Middle frontal gyrus (tissue), 1 donor: Measurements from ENCODE around the gene WARS2.

Experiments
- DNase-seq: peaks from one replicate; pipeline ENCODE4 v3.0.0-alpha.2; 2015; ENCODE audit warnings: low spot score; ENCODE audit errors: extremely low spot score

The WARS2 gene

DNA sequence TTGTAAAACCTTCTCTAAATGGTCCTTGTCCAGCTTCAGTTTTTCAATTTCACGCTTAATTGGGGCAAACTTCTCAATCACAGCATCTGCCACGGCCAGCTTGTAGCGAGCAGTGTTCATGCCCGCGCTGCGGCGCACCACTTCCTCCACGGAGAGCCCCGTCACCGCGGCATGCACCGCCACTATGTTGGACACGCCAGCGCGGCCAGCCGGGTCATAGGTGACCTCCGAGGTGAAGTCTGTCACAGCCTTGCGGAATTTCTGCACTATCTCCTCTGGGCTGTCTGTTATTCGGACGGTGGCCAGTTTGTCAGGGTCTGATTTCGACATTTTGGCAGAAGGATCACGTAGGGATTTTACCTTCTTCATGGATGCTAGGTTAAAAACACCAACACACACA lies 107.5 kb downstream of the WARS2 start:
- DNase-seq, result no peak

DNA sequence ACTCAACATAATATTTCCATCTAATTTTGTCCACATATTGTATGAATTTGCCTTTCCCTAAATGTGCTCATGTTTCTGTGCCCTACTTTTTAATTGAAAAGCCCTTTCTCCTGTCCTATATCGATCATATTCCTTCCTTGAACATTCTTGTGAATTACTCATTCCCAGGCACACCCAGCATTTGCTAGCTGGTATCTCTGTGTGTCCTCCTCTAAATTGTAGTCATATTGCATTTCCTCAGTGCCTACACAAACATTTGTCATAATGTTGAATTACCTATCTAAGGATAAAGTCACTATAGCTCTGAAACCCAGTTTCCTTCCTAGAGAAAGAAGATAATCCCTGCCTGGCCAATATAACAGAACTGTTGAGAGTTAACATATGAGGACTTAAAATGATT lies 112.7 kb downstream of the WARS2 start:
- no peak for DNase-seq

DNA sequence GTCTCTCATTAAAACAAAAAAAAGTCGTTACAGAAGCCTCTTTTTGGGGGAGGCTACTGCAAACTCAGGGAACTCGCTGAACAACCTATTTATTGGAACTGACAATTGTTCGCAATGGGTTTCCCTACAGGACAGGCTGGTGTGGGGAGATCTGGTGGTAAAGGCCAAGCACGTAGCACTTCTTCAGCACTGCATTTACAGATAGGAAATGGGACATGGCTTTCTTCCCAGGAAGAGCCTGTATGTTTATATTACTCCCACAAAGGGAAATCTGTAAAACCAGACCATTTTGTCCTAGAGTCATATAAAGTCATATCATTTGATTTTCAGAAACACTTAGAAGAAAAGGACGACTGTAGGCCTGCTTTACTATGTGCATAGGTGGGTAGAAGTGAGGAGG lies 113.5 kb downstream of the WARS2 start:
- no peak for DNase-seq

DNA sequence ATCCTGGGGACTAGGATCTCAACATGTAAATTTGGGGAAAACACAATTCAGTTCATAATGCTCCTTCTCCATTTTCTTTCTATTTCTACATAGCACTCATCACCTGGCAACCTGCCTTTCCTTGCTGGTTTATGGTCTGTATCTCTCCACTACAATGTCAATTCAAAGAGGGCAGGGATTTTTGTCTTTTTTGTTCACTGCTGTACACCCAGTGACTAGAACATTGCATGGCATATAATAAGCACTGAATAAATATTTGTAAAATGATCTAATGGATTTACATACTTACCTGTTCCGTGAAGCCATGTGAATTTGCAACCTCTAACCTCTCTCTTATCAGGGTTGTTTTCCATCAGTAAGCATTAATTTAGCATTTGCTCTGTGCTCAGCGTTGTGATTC lies 124.9 kb downstream of the WARS2 start:
- no peak for DNase-seq

DNA sequence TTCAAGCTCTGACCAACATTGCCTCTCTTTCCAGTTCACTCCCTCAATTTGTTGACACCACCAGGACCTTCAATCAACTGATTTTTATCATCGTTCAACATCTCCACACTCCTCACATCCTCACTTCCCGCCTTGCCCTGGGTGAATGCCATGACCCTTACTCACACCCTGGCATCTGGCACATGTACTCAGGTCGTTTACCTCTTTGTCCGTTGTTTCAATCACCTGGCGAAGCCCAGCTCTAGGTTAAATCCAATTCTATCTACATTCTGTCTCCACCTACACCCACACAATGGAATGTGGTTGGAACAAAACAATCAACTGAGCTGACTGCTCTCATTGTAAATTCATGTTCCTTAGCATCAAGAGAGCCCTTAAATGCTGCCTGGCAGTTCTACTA lies 128.1 kb downstream of the WARS2 start:
- DNase-seq, result no peak

DNA sequence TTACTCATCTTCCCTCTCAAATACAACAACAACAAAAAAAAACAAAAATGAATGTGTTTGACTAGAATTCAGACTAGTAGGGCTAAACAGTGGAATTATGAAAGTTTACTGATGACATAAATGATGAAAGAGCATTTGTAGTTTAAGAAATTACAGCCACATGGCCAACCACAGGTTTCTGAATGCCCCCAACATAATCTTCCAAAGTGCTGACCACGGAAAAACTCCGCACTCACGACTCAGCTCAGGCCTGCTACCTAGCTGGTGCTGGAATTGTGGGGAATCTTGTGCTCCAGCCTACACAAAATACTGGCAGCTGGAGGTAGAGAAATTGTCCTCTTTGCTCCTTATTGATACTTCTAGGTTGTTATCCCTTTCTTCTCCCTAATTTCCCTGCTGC lies 128.7 kb downstream of the WARS2 start:
- DNase-seq, result no peak

DNA sequence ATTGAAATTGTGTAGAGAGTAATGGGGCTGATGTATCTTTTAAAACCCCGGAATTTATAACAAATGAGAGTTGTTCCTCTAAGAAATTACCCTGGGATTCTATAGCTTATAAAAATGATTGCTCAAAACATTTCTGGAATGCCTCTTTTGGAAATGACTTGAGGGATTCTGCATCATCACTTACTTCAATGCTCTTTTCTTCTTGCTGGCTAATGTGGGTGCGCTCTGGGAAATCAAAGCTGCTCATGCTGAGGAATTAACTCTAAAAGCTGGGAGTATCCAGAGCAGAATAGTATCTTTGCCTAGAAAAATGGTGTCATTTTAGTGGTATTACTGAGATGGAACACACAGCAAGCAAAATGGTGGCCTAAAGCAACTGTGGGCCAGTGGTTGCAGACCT lies 129.3 kb downstream of the WARS2 start:
- no peak for DNase-seq

DNA sequence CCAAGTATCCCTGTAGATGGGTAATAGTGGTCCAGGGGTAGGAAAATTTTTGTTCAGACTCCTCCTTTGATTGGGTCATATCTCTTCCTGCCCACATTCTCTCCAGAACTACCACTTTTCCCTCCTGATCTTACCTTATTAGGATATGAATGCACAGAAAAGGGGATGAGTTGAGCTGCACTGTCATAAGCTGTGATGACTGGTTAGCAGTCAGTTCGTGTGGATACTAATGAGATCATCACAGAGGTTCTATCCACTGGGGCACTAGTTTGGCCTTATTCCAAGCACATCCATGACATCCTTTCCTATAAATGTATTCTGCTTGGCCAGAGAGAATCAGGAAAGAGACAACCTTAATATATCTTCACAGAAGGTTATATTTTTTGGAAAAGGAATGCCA lies 130.3 kb downstream of the WARS2 start:
- DNase-seq, result no peak

DNA sequence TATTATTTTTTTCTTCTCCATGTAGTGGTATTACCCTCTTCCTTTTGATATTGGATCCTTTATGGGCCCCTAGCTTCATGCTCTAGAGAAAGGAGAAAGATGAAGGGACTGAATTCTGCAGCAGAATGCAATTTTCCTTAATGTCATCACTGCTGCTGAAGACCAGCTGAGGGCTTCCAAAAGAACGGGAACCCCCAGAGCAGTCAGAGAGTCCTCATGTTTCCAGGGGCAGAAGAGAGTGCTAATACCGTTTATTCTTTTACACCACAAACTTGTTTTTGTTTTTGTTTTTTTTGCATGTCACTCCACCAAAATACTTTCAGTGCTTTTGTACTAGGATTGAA lies 131.2 kb downstream of the WARS2 start:
- no peak for DNase-seq

DNA sequence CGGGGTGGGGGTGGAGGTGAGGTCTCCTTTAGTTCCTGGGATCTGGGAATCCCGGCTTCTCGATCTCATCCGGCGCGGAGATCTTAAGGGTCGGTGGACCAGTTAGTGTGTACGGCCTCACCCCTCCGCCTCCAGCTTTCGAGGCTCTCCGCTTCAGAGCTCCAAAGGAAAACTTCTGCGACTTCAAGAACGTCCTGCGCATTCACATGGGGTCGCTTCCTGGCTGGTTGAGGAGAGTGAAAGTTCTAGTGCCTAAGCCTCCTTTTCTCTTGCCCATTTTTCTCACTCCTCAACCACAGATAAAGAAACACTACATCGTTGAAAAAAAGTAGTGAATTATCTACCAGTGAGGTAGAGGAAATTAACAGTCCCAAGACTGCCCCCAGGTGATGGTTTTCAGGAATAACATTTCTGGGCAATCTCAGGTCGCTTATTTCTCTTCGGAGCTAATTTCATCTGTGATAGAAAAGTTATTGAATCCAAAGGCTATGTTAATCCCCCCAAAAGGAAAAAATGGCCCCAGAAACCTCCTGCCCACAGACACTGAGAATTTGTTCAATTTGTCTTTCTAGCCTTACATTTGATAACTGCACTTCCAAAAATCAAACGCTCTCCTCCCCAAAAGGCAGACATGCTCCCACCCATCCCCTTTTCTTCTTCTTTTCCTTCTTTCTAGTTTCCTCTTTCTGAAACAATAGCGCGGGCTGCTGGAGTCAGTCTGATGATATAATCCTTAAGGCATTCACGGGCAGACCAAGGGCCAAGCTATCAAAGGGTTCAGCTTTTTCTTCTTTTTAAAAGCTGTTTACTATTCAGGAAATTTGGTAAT lies 131.8 kb downstream of the WARS2 start:
- no peak for DNase-seq

DNA sequence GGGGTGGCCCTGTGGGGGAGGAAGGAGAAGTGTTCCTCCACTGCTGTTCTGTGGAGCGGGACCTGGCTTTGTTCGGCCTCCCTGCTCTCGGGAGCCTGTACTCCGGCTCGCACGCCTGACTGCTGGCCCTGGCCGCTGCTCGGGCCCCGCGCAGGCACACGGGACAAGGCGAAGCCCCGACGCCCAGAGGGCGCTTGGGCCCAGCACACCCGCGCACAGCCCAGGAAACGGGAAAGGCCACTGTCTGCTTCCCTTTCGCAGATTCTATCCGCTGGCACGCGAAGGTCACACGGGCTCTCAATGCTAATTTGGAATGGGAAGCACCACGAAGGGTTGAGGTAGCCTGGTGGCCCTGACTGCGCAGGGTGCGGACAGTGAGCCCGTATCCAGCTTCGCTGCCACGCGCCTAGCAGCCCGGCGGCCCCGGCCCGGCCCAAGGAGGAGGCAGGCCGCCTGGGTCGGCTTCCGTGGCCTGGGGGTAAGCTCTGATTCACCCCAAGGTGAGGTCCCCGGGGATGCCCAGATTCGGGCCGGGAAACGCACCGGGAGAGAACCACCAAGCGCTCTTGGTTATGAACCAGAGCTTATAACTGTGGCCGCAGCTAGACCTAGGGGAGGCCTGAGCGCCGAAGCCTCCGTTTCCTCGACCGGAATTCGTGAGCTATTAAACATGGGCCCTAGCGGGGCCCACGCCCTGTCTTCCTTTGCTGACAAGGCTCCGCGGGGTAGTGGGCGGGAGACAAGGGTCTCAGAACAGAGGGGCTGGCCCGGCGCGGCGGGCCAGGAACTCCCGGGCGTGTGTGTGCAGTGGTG lies 132.6 kb downstream of the WARS2 start:
- DNase-seq, result no peak

DNA sequence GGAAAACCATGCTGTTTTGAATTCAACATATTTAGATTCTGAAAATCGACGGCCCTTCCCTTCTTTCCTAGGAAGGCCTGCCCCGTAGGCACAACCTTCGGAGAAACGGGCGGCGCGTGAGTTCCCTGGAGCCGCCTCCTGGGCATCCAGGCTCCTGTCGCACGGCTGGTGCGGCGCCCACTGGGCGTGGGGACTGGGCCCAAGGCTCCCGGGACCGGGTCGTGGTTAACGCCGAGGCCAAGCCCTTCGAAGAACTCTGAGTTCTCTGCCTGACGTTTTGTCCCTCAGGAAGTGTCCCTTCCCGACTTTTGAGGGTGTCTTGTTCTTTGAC lies 133.1 kb downstream of the WARS2 start:
- DNase-seq, result no peak

DNA sequence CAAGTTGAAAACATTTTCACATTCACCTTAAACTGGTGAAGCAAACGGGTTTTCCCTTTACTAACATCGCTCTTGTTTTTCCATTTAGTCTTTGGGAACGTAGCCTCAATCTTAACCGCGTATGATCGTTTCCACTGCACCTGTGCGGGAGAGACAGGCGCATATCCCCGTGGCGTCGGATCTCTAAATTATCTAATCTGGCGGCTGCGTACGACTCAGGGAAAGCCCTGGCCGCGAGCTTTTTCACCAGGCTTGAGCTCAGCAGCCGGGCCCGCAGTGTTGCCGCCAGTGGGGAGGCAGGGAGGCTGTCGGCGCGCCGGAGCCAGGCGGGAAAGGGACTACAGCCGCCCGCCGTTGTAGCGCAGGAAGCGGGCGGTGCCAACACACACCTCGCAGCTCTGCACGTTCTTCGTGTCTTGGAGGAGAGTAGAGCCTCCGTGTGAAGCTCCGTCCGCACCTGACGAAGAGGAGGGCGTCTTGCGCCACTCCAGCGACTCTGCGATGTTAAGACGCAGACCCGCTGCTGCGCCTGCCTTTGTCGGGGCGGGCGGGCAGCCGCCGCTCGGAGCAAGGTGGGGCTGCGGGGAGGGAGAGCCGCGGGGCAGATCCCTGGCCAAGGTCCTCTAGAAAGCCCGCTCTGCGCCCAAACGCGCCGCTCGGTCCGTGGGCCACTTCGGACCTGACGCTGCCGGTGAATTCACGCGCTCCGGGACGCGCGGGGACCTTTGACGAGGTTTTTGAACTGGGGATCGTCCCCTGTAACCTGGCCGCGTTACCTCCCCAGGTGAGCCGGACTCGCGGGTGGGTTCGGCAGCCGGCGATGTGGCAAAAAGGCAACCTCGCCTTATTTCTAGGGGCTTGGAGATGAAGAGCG lies 133.8 kb downstream of the WARS2 start:
- DNase-seq, result no peak

DNA sequence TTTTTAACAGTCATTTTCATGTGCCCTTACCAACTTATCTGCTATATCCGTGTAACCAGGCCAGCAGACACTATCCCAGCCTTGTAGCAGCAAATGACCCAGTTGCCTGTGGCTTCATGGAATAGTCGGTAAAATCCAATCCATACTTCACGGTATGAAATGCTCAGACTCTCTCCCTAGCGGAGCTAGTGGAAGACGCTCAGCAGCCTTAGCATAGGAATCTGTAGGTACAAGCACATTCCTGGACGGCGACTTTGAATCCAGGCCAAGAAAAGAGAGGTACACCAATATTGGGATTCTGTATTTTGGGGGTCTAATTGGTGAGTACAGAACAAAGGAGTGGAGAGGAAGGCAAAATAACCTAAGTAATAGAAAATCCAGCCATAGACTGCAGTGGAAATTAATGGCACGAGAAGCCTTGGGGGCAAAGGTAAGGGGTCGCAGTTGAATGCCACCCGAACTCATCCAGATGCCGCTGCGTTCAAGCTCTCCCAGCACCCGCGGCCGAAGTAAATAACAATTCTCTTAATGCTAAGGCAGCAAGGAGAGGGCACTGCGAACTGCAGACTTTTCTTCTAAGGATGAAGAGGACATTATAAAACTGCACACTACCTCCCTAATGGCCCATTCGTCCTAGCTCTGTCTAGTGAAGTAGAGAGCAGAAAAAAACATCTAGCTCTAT lies 134.6 kb downstream of the WARS2 start:
- no peak for DNase-seq

DNA sequence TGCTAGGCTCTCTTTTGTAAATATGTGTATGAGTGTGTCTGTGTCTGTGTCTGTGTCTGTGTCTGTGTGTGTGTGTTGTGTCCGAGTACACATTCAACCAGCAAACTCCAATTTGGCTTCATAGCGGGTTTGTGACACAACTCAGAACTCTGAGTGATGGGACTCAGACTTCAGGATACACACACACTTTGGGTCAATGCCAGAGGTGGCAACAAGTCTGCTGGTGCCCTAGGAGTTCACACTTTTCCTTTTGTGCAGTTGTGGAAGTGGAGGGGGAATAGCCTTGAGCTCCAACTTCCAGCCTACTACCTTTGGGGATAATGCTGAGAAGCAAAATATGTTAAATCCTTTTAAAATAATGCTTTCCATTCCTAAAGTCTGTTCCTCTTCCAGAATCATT lies 135.7 kb downstream of the WARS2 start:
- no peak for DNase-seq

DNA sequence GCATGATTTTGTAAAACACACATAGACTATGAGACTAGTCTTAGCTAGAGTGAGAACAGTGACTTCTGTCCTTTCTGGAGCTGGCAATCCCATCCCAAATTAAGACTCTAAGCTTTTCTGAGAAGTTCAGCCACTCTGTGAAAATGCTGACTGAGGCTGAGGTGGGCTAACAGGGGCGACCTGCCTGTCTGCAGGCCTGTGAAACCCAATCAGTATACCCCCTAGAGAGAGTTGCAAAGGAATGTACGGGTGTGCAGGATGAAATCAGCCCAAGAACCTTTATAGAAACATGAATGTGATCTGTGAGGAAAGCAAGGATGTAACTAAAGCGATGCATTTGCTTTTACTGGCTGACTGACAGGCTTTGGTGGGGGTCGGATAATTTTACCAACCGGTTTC lies 136.3 kb downstream of the WARS2 start:
- DNase-seq, result no peak

DNA sequence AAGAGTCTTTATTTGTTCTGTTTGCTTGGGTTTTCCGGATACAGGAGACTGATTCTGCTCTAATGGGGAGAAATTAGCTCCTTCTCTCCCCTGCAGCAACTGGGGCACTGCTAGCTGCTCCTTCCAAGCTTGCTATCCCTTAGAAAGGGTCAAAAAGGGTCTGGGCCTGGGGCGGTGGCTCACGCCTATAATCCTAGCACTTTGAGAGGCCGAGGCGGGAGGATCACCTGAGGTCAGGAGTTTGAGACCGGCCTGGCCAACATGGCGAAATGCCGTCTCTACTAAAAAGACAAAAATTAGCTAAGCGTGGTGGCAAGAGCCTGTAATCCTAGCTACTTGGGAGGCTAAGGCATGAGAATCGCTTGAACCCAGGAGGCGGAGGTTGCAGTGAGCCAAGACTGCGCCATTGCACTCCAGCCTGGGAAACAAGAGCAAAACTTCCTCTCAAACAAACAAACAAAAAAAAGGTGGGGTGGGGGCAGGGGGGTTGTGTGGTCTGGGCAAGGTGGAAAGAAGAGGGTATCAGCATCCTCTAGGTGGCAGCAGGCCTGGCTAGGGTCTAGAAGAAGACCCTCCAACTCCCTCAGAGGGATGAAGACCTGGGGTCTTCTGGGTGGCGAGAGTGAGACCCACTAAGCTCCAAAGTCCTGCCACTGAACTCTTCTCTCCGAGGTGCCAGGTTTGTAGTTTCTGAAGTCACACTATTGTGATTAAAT lies 136.9 kb downstream of the WARS2 start:
- DNase-seq, result no peak

DNA sequence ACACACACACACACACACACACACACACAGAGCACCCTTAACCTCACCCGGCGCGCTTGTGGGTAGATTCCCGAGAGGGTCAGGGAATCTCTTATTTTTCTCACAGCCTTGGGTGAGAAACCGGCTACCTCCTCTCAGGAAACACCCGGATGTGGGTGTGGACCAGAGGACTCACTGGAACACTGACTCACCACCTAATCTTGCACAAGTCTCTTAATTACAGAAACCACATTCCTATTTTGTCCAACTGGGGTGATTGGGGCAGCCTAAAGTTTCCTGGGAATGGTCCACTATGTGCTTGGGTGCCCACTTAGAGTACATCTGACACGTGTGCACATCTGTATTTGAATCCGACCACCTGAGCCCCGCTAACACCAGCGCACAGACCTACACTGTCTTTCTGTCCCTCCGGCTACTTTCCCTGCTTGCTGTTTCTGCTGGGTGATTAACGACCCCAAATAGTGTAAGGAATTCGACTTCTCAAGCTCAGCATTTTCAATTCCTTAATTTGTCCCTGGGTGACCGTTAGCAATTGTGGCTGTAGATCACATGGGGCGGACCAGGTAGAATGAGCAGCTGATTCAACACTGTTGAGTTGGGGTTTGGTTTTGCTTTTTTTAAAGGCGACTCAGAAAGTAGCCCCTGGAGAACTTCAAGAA lies 138.3 kb downstream of the WARS2 start:
- no peak for DNase-seq

DNA sequence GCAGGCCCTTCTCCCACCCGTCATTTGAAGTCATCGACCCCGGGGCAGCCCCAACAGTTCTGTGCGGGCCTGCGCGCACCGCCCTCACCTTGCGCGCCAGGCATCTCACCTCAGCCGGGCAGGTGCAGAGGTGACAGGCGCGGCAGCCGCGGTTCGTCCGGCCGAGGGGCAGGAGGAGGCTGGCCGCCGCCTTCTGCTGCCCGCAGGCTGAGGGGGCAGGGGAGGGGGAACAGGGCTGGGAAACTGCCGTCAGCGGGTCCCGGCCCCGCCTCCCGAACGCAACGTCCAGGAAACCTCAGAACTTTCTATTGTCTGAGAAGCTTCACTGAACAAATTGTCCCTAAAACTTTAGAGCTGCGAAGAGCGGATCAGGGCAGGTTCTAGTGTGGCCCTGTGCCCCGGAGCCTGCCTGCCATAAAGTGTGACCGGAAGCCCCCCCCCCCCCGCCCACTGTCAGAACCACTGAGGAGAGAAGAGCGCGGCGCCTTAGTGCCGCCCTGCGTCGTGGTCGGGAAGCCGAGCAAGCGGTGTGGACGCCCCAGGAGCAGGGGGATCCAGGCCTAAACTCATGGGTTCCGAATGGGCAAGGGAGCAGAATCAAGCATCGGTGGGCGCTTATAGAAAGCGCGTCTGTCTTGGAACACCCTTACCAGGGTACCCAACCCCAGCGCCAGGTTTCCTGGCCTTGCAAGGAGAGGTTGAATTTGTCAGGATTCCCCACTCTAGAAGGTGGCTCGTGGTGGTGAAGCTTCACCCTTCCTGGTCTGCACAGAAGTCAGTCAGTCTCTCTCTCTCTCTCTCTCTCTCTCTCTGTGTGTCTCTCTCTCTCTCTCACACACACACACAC lies 139.0 kb downstream of the WARS2 start:
- no peak for DNase-seq
